Stimulated activated naive CD8-positive, alpha-beta T cell treated with anti-CD3 and anti-CD28 coated beads, Interleukin-15, amount 100 ng/mL, for 72 hours (primary cell): ENCODE measurements around the gene EEF2K.
"Not testable (repeated sequence)": the region's sequence is repeated elsewhere in the genome, so short reads cannot be mapped to it uniquely, and the experiment has no call there.

Experiments
- ATAC-seq: fragments of 150-1000 bp; cut with Tn5 transposase; 2 replicates; pipeline ENCODE4 v1.10.0; 2021; ENCODE audit warnings: mild to moderate bottlenecking, moderate library complexity
- DNase-seq, 2 donors: peaks; one replicate each; pipeline ENCODE4 v3.0.0; 2021 to 2022
- H3K27ac Mint-ChIP-seq, 2 donors: one replicate each; pipeline ENCODE4 v1.8.0; 2022; ENCODE audit warnings: mild to moderate bottlenecking in 2 of 2, mixed read lengths in 2 of 2, moderate library complexity in 2 of 2
- H3K27me3 Mint-ChIP-seq: one replicate; pipeline ENCODE4 v1.8.0; 2022; ENCODE audit warnings: mixed read lengths
- H3K4me1 Mint-ChIP-seq: one replicate; pipeline ENCODE4 v1.8.0; 2022; ENCODE audit warnings: mild to moderate bottlenecking, mixed read lengths
- H3K4me3 Mint-ChIP-seq, 2 donors: one replicate each; pipeline ENCODE4 v1.8.0; 2022; ENCODE audit warnings: mild to moderate bottlenecking in 2 of 2, mixed read lengths in 2 of 2, moderate library complexity in 1 of 2
- H3K9me3 Mint-ChIP-seq, 2 donors: one replicate each; pipeline ENCODE4 v1.8.0; 2022; ENCODE audit warnings: mixed read lengths in 2 of 2

Gene EEF2K

DNA sequence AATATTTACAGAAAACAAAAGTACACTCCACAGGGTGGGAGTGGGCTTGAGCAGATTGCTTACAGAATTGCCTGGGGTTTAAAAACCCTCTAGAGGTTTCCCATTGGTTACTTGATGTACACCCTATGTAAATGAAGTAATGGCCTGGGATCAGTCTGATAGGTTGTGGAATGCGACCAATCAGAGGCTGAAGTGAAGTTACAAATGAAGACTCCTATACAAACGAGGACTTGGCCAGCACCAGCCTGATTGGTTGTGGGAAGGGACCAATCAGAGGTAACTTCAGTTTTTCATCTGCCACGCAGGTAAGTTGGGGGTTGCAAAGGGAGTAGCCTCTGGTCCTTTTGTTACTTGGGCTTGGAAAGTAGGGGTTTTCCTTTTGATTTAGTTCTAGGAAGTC, 8.8 kb downstream of the EEF2K start:
- no peak overlapping the region for H3K27ac Mint-ChIP-seq
- no peaks in the 10 kb centered on the region for H3K9me3 Mint-ChIP-seq
- DNase-seq (no peak), ATAC-seq (no peak)
- no peak overlapping the region for H3K4me3 Mint-ChIP-seq
- no peaks in the 10 kb centered on the region for H3K27me3 Mint-ChIP-seq
- peaks cover 63% of the 10 kb centered on the region for H3K4me1 Mint-ChIP-seq

DNA sequence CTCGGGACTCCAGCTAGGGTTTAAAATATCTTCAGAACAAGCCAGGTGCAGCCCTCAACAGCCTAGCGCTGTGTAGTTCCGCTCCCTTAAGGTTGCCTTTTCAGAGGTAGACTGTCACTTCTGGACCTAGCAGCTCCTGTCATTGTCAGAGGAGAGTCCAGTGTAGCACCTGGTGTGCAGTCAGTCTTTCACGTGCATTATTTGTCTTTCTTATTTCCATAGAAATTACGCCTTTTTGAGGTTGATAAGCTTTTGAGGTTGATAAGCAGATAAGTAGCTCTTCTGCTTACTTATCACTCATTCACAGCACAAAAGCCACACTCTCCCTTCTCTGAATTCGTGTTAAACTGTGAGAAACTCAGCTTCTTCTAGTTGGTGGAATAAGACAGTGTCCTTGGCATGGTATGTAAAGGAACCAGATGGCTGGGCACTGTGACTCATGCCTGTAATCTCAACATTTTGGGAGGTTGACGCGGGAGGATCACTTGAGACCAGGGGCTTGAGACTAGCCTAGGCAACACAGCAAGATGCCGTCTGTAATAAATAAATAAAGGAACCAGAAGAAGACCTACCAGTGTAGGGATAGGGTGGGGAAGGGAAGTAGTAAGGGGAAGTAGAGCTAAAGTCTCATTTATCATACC, 10.2 kb downstream of the EEF2K start:
- DNase-seq: no peak
- no peaks in the 10 kb centered on the region for H3K9me3 Mint-ChIP-seq
- no peak overlapping the region for H3K4me3 Mint-ChIP-seq
- ATAC-seq: no peak
- no peaks in the 10 kb centered on the region for H3K27me3 Mint-ChIP-seq
- no peak overlapping the region for H3K27ac Mint-ChIP-seq
- peaks cover 62% of the 10 kb centered on the region for H3K4me1 Mint-ChIP-seq

DNA sequence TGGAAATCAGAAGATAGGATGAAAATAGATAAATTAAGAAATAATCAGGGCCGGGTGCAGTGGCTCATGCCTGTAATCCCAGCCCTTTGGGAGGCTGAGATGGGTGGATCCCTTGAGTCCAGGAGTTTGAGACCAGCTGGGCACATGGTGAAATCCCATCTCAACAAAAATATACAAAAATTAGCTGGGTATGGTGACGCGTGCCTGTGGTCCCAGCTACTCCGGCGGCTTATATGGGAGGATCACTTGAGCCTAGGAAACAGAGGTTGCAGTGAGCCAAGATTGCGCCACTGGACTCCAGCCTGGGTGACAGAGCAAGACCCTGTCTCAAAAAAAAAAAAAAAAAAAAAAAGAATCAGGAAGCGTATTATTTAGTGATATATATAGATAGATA, 10.8 kb downstream of the EEF2K start:
- Mint-ChIP-seq H3K4me1 (peaks cover 57% of the 10 kb centered on the region), H3K27ac (peak overlapping the region in 1 of 2 donors; percentile 19)
- not testable (repeated sequence) for H3K27me3 Mint-ChIP-seq, DNase-seq, ATAC-seq, H3K9me3 Mint-ChIP-seq, H3K4me3 Mint-ChIP-seq

DNA sequence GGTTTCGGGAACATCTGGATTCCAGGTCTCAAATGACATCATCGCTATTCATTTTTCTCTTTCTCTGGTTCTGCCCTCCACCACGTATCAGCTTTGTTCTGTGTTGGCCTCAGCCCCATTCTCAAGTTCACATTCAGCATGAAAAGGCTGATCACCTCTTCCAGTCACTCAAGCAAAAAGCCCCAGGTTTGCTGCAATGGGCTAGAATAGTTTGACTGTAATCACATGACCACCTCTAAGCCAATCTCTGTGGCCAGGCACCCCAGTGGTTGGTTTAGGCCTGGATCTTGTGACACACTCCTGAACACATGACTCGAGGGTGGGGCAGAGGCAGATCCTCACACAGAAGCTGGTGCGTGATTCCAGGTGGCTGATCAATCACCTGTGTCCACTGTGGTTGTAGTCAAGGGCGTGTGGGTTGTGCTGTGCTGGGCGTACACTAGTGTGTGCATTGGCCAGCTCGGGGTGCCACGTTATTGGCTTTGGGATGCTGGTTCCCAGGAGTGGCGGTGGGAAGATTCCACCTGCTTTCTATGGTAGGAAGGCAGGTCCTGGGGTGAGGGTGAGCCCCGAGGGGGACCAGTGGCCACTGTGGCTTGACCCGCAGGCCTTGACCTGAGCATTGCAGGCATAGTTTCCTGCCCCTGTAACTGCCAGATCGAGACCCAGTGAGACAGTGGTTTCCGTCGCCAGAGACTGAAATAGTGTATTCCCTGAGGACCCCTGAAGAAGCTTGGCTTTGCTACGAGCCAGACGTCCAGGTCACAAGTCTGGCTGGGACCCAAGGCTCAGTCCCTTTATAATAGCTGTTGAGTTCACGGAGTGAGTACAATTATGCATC, 12.0 kb downstream of the EEF2K start:
- Mint-ChIP-seq H3K27me3 (no peaks in the 10 kb centered on the region), H3K4me1 (peaks cover 57% of the 10 kb centered on the region), H3K4me3 (no peak overlapping the region), H3K9me3 (no peaks in the 10 kb centered on the region), H3K27ac (peak overlapping the region in 1 of 2 donors; percentile 65)
- no peak for DNase-seq
- ATAC-seq: peak; percentile 83

DNA sequence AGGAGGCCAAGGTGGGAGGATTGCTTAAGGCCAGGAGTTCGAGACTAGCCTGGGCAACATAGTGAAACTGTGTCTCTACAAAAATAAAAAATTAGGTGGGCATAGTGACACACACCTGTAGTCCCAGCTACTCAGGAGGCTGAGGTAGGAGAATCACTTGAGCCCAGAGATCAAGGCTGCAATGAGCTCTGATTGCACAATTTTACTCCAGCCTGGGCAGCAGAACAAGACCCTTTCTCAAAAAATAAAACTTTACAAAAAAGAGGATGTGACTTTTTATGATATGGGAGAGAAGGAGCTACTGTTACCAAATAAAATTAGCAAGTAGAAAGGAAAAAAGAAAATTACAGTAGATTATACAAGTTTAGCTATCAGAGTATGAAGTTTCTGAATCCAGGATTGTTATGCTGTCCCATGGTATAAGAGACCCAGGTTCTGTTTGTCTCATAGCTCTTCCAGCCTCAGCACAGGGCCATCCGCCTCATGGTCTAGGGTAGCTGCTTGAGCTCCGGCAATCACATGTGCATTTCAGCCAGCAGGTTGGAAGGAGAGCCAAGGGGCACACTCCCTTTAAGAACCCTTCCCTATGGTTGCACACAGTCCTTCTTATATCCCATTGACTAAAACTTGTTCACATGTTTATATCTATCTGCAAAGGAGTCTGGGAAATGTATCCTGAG, 13.5 kb downstream of the EEF2K start:
- Mint-ChIP-seq H3K9me3 (no peaks in the 10 kb centered on the region), H3K27ac (peak overlapping the region; percentile 70 to 87), H3K27me3 (no peaks in the 10 kb centered on the region), H3K4me3 (no peak overlapping the region), H3K4me1 (peaks cover 57% of the 10 kb centered on the region)
- ATAC-seq (no peak), DNase-seq (no peak)

DNA sequence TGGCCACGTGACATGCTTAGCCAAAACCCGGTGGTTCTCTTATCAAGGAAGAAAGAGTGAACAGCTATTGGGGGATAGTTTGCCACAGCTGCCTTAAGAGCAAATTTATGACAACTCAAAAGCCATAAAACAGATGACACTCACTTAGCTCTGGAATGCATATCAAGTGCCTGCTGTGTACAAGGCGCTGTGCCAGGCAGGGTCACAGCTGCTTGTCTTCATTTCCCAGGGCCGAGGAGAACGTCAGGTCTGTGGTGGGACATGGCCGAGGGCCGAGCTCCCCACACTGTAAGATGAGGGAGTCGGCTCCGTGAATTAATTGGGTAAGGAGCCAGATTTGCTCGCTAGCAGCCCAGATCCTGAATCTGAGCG, 14.0 kb downstream of the EEF2K start:
- DNase-seq (no peak), ATAC-seq (no peak)
- Mint-ChIP-seq H3K27ac (peak overlapping the region in 1 of 2 donors; percentile 69), H3K4me1 (peaks cover 57% of the 10 kb centered on the region), H3K9me3 (no peaks in the 10 kb centered on the region), H3K27me3 (no peaks in the 10 kb centered on the region), H3K4me3 (no peak overlapping the region)

DNA sequence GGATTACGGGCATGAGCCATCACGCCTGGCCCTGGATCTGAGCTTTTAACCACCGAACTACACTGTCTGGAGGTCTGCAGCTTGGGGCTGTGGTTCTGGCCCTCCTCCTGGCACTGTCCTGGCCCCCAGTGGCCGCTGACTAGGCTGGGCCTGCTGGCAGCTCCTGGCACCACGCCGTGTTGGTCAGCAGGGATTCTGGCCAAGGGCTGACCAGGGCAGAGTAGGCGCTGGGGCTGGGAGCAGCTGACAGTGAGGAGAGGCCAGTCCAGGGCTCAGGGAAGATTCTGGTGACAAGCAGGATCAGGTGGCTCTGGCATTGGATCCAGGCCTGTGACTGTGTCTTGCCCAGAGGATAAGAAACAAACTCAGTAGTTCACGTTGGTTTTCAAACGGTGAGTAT, 14.6 kb downstream of the EEF2K start:
- no peak for DNase-seq
- H3K4me3 Mint-ChIP-seq: no peak overlapping the region
- peak overlapping the region; percentile 14 to 91 for H3K27ac Mint-ChIP-seq
- no peaks in the 10 kb centered on the region for H3K27me3 Mint-ChIP-seq
- H3K4me1 Mint-ChIP-seq: peaks cover 51% of the 10 kb centered on the region
- no peak for ATAC-seq
- no peaks in the 10 kb centered on the region for H3K9me3 Mint-ChIP-seq

DNA sequence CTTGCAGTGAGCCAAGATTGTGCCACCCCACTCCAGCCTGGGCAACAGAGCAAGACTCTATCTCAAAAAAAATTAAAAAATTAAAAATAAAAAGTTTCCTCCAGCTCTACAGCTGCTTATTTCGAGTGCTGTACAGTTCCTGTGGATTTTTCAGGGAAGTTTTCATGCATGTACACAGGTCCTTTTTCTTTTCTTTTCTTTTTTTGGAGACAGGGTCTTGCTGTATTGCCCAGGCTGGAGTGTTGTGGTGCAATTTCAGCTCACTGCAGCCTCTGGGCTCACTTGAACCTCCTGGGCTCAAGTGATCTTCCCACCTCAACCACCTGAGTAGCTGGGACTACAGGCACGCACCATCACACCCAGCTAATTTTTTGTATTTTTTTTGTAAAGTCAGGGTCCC, 15.9 kb downstream of the EEF2K start:
- no peaks in the 10 kb centered on the region for H3K27me3 Mint-ChIP-seq
- peaks cover 45% of the 10 kb centered on the region for H3K4me1 Mint-ChIP-seq
- DNase-seq (no peak), ATAC-seq (no peak)
- H3K27ac Mint-ChIP-seq: no peak overlapping the region
- no peak overlapping the region for H3K4me3 Mint-ChIP-seq
- no peaks in the 10 kb centered on the region for H3K9me3 Mint-ChIP-seq

DNA sequence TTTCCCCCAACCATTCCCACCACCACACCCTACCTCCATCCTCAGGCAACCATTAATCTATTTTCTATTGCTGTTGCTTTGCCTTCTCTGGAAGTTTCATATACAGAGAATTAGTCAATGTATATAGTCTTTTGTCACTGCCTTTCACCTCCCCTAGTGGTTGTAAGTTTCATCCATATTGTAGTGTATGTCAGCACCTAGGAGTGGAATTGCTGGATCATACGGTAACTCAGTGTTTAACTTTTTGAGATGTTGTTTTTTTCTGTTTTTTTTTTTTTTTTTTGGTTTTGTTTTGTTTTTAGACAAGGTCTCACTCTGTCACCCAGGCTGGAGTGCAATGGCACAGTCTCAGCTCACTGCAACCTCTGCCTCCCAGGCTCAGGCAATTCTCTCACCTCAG, 16.9 kb downstream of the EEF2K start:
- Mint-ChIP-seq H3K27ac (no peak overlapping the region), H3K9me3 (no peaks in the 10 kb centered on the region), H3K27me3 (no peaks in the 10 kb centered on the region), H3K4me1 (peaks cover 42% of the 10 kb centered on the region), H3K4me3 (no peak overlapping the region)
- ATAC-seq: no peak
- DNase-seq: no peak

DNA sequence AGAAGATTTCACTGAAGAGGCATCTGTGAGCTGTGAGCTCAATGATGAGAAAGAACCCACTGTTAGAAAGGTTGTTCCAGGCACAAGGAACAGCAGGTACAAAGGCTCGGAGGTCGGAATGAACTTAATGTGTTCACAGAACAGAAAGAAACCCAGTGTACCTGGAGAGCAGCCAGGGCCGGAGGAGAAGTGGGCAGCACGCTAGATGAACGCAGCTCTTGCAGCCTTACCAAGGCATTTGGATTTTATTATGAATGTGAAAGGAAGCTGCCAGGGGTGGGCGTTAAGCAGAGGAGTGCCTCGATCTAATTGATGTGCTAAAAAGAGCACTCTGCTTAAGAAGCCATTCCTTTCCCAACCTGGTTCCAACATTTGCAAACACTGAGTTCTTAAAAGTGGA, 19.0 kb downstream of the EEF2K start:
- Mint-ChIP-seq H3K27ac (peak overlapping the region in 1 of 2 donors; percentile 58), H3K4me1 (peaks cover 30% of the 10 kb centered on the region), H3K9me3 (no peaks in the 10 kb centered on the region), H3K27me3 (no peaks in the 10 kb centered on the region), H3K4me3 (no peak overlapping the region)
- DNase-seq (no peak), ATAC-seq (no peak)

DNA sequence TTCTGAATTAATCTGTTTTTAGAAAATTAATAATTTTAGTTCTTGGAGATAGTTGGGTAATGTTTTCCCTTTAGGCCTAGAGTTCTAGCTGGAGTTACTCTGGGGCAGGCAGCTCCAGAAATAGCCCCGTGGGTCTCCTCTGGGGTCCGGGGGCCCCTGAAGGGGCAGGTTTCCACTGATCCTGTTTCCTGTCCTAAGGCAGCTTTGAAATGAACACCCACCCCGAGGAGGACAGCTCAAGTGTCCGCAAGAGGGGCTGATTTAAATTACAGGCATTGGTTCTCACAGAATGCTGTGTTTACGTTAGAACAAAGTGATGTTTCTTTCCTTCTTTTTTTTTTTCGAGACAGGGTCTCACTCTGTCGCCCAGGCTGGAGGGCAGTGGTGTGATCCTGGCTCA, 23.8 kb downstream of the EEF2K start:
- no peaks in the 10 kb centered on the region for H3K27me3 Mint-ChIP-seq
- no peak overlapping the region for H3K4me3 Mint-ChIP-seq
- peaks cover 18% of the 10 kb centered on the region for H3K4me1 Mint-ChIP-seq
- peak overlapping the region in 1 of 2 donors; percentile 75 for H3K27ac Mint-ChIP-seq
- DNase-seq: no peak
- ATAC-seq: no peak
- H3K9me3 Mint-ChIP-seq: no peaks in the 10 kb centered on the region

DNA sequence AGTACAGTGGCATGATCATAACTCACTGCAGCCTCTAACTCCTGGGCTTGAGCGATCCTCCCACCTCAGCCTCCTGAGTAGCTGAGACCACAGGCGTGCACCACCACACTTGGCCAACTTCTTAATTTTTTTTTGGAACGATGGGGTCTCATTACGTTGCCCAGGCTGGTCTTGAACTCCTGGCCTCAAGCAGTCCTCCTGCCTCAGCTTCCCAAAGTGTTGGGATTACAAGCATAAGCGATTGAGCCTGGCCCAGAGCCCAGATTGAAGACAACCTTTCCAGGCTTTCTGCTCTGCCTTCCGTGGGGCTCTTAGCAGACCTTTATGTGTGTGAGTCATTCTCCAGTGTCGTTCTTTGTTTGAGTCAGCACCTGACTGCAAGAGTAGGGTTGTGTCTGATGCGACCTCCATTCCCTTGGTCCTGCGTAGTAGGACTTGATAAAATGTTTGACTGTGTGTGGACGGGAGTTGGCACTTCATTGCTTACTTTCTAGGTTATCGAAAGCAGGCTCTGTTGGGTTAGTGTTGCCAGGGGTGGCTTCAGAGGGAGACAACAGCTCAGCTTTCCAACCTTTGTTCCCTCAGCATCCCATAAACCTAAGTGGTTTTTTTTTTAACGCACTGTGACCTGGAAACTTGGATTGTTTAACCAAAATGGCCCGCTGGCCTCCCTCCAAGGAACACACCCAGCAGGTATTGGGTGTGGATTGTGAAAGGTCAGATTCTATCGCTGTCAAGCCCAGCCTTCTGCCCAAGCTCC, 26.4 kb downstream of the EEF2K start:
- Mint-ChIP-seq H3K4me1 (peaks cover 16% of the 10 kb centered on the region), H3K9me3 (no peaks in the 10 kb centered on the region), H3K4me3 (no peak overlapping the region), H3K27me3 (no peaks in the 10 kb centered on the region), H3K27ac (no peak overlapping the region)
- ATAC-seq: peak; percentile 100
- peak; percentile 20 to 42 for DNase-seq

DNA sequence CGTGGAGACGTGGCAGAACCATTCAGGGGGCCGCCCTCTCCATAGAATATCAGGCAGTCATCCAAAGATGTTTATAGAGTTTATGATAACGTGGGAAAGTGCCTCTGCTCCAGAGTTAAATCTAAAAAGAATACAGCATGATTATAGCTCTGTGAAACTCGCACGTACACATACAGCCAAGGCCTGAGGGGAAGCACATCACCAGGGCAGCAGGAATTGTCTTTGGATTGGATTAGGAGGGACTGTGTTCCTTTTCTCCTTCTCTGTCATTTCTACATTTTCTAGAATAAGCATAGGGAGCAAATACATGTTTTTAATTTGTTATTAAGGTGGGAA, 26.9 kb downstream of the EEF2K start:
- Mint-ChIP-seq H3K27me3 (no peaks in the 10 kb centered on the region), H3K27ac (no peak overlapping the region), H3K4me1 (peaks cover 18% of the 10 kb centered on the region), H3K9me3 (no peaks in the 10 kb centered on the region), H3K4me3 (no peak overlapping the region)
- no peak for DNase-seq
- no peak for ATAC-seq

DNA sequence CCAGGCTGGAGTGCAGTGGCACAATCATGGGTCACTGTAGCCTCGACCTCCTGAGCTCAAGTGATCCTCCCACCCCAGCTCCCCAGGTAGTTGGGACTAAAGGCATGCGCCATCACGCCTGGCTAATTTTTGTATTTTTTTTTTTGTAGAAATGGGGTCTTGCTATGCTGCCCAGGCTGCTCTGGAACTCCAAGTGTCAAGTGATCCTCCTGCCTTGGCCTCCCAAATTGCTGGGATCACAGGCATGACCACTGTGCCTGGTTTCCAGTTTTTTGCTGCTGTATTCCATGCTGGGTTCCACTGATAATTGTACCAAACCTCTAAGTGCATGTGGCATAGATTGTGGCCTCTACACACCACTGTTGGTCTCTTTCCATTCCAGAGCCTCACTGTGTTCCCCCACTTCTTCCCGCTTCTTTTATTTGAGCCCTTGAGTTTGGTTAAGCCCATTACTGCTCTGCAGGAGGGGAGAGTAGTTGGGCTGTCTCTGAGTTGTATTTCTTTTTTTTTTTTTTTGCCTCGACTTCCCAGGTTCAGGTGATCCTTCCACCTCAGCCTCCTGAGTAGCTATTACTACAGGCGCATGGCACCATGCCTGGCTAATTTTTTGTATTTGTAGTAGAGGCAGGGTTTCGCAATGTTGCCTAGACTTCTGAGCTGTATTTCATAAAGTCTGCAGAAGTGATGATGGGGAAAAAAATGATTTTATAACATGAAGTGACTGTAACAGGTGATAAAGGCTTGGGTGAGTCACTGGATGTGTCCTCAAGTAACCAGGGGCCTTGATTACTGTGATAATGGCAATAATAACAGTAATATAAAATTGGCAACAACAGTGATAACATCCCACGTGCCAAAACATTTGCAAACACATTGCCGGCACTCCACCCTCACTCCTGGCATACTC, 30.0 kb downstream of the EEF2K start:
- Mint-ChIP-seq H3K9me3 (no peaks in the 10 kb centered on the region), H3K4me1 (peaks cover 46% of the 10 kb centered on the region), H3K4me3 (no peak overlapping the region), H3K27me3 (no peaks in the 10 kb centered on the region), H3K27ac (no peak overlapping the region)
- DNase-seq: no peak
- ATAC-seq: no peak
